HEK293 (cell line): Measurements from ENCODE around the gene RNF224.
"Not testable (repeated sequence)": the region's sequence is repeated elsewhere in the genome, so short reads cannot be mapped to it uniquely, and the experiment has no call there.

Experiments
- CTCF ChIP-seq: fragments of 450-650 bp; formaldehyde crosslinking; IDR thresholded peaks from 2 replicates; pipeline ENCODE4 v1.5.1; 2016; ENCODE audit warnings: missing biosample characterization, missing genetic modification characterization
- MEIS1 ChIP-seq: sonication (generic); formaldehyde crosslinking; IDR thresholded peaks from 2 replicates; pipeline ENCODE4 v1.8.1; 2022; ENCODE audit warnings: missing genetic modification reagents, mild to moderate bottlenecking, borderline replicate concordance
- SP2 ChIP-seq: fragments of 450-650 bp; formaldehyde crosslinking; IDR thresholded peaks from 2 replicates; pipeline ENCODE4 v1.5.1; 2016; ENCODE audit warnings: missing biosample characterization, missing genetic modification characterization
- YY1 ChIP-seq: fragments of 450-650 bp; formaldehyde crosslinking; IDR thresholded peaks from 2 replicates; pipeline ENCODE4 v1.5.1; 2018; ENCODE audit warnings: missing biosample characterization, missing genetic modification characterization
- ZNF112 ChIP-seq: fragments of 450-650 bp; formaldehyde crosslinking; IDR thresholded peaks from 2 replicates; pipeline ENCODE4 v1.5.0; 2017; ENCODE audit warnings: missing biosample characterization, missing genetic modification characterization
- ZNF155 ChIP-seq: fragments of 450-650 bp; formaldehyde crosslinking; IDR thresholded peaks from 2 replicates; pipeline ENCODE4 v1.5.1; 2016; ENCODE audit warnings: missing biosample characterization, missing genetic modification characterization
- ZNF157 ChIP-seq: fragments of 450-650 bp; formaldehyde crosslinking; IDR thresholded peaks from 2 replicates; pipeline ENCODE4 v1.5.1; 2016; ENCODE audit warnings: missing biosample characterization, missing genetic modification characterization
- ZNF24 ChIP-seq: fragments of 450-650 bp; formaldehyde crosslinking; IDR thresholded peaks from 2 replicates; pipeline ENCODE4 v1.5.1; 2016; ENCODE audit warnings: missing biosample characterization, missing genetic modification characterization
- ZNF26 ChIP-seq: fragments of 450-650 bp; formaldehyde crosslinking; IDR thresholded peaks from 2 replicates; pipeline ENCODE4 v1.5.1; 2016; ENCODE audit warnings: missing biosample characterization, missing genetic modification characterization
- ZNF274 ChIP-seq, 2 experiments: fragments of 200-500 bp in 1 of 2; fragments of 450-650 bp in 1 of 2; sonication (Bioruptor generic) in 1 of 2; formaldehyde crosslinking in 1 of 2; IDR thresholded peaks; 2 replicates each; pipeline versions ENCODE4 v1.5.1 to v1.6.1; 2014 to 2016; ENCODE audit warnings: borderline replicate concordance in 1 of 2, inconsistent platforms in 1 of 2, low read length in 1 of 2, missing biosample characterization in 1 of 2, missing genetic modification characterization in 1 of 2

GRCh38 chr9:137239541-137240200 is 12.4 kb downstream of the RNF224 start:
- TF ChIP-seq ZNF112 (tag by site-specific recombination); CTCF (tag by site-specific recombination); ZNF157; ZNF24 (tag by site-specific recombination); ZNF26 (tag by site-specific recombination); ZNF155; MEIS1 (CRISPR knock-in tag); ZNF274 (IDR thresholded peaks at IDR 0.05; ENCODE audit: low read length); ZNF274 (tag by site-specific recombination; IDR thresholded peaks at IDR 0.05; ENCODE audit: borderline replicate concordance); YY1 (tag by site-specific recombination); SP2 (tag by site-specific recombination): not testable (repeated sequence)
